Gastrocnemius medialis (tissue), 4 donors: Measurements from ENCODE around the gene HAGHL. TPM values are rescaled to one million over a fixed set of nuclear protein-coding genes. Genes with fewer than 3 reads are reported as not detected.

Experiments
- ATAC-seq, 2 donors: fragments of 150-250 bp; one replicate each; pipeline ENCODE4 v1.9.1; 2016
- DNase-seq, 2 donors: peaks; one replicate each; pipeline ENCODE4 v3.0.0-alpha.2; 2019
- H3K27ac ChIP-seq, 4 donors: fragments of 200-600 bp; sonication (generic); 1 replicate in 1 of 4; 2 replicates in 3 of 4; pipeline ENCODE4 v1.5.1; 2016 to 2018; ENCODE audit warnings: mild to moderate bottlenecking in 2 of 4, moderate library complexity in 1 of 4
- H3K27me3 ChIP-seq, 3 donors: fragments of 200-600 bp; sonication (generic) in 2 of 3; 1 replicate in 1 of 3; 2 replicates in 2 of 3; pipeline versions ENCODE4 v1.5.1 to v1.6.0; 2016 to 2019; ENCODE audit warnings: mild to moderate bottlenecking in 1 of 3, moderate library complexity in 1 of 3
- H3K36me3 ChIP-seq, 2 donors: fragments of 200-600 bp; sonication (generic) in 1 of 2; one replicate each; pipeline ENCODE4 v1.5.1; 2017 to 2018
- H3K4me1 ChIP-seq, 2 donors: fragments of 200-600 bp; sonication (generic) in 1 of 2; one replicate each; pipeline ENCODE4 v1.5.1; 2016 to 2017; ENCODE audit warnings: mild to moderate bottlenecking in 2 of 2
- H3K4me3 ChIP-seq, 4 donors: fragments of 200-600 bp; sonication (generic) in 3 of 4; 1 replicate in 1 of 4; 2 replicates in 3 of 4; pipeline ENCODE4 v1.5.1; 2016 to 2019; ENCODE audit warnings: mild to moderate bottlenecking in 2 of 4
- H3K9me3 ChIP-seq, 3 donors: fragments of 200-600 bp; sonication (generic) in 2 of 3; 1 replicate in 1 of 3; 2 replicates in 2 of 3; pipeline ENCODE4 v1.5.1; 2016 to 2019
- POLR2A ChIP-seq, 2 donors: fragments of 450-650 bp; IDR thresholded peaks; one replicate each; pipeline ENCODE4 v1.6.1; 2017; ENCODE audit warnings: antibody characterized with exemption in 2 of 2, mild to moderate bottlenecking in 2 of 2, moderate library complexity in 2 of 2
- in situ Hi-C, 4 donors: fragments of 200-750 bp; cut with MboI; loops; one replicate each; pipeline versions ENCODE4 v1.15.0 to v1.8.0; 2017; ENCODE audit warnings: low sequenced_read_pairs in 4 of 4
- intact Hi-C: fragments of 100-400 bp; cut with DNase I; formaldehyde crosslinking; loops from one replicate; pipeline ENCODE4 v1.15.1; 2023; ENCODE audit warnings: low total_unique reads
- total RNA-seq, 4 donors: library from RNA; depleted of rRNA; stranded (reverse); fragments of >200 nt; gene quantifications; one replicate each; pipeline versions ENCODE4 v1.1.0 to v1.2.3, GENCODE V29; 2016
- TF ChIP-seq, protein P1 (sequence below), 5 experiments: fragments of 450-650 bp in 3 of 5; fragments of 200-600 bp in 2 of 5; sonication (generic) in 2 of 5; IDR thresholded peaks in 4 of 5; conservative IDR thresholded peaks in 1 of 5; 1 replicate in 4 of 5; 2 replicates in 1 of 5; pipeline ENCODE4 v1.5.1; 2016 to 2019; ENCODE audit warnings: antibody characterized with exemption in 5 of 5, mild to moderate bottlenecking in 3 of 5, moderate library complexity in 3 of 5

Gene HAGHL
- total RNA-seq, 4 donors from 2014 or later: 0.27 to 0.42 TPM; not detected in 2

DNA sequence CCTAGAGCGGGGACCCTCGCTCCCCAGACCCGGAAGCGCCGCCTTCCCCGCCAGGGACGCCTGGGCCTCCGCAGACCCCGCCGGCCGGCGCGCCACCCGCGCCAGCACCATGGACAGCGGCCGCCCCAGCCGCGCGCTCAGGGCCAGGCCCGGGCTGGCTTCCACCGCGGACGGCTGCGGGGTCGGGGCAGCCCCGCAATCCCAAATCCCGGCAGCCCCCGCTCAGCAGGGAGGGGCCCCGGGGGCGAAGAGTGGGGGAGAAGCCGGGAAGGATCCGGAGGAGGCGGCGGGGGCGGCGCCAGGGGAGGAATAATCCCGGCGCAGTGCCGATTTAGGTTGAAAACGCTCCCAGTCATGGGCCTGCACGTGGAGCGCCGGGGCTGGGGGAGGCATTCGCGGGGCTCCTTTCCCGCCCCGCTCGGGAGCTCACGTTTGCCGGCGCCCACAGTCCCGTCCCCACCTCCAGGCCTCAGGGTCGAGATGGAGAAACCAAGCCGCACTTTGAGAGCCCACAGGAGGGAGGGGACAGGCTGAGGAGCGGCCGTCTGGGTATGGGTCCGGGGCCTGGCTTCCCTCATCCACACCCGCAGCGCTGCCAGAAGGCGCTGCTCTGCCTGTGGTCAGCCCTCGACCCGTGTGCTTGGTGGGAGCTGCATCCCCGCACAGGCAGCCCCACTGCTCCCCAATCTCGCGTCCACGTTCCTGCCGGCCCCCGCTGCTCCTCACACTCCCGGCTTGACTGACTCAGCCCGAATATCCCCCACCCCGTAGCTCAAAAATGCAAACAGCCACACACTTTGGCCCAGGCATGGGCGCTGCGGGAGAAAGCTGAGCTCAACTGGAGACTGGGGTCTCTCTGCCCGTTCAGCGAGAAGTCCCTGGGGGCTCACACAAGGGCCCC, 26.0 kb upstream of the HAGHL start:
- no peak overlapping the region for H3K27ac ChIP-seq
- DNase-seq (no peak), ATAC-seq (no peak)
- H3K9me3 ChIP-seq: no peaks in the 10 kb centered on the region
- TF ChIP-seq, protein P1, sequence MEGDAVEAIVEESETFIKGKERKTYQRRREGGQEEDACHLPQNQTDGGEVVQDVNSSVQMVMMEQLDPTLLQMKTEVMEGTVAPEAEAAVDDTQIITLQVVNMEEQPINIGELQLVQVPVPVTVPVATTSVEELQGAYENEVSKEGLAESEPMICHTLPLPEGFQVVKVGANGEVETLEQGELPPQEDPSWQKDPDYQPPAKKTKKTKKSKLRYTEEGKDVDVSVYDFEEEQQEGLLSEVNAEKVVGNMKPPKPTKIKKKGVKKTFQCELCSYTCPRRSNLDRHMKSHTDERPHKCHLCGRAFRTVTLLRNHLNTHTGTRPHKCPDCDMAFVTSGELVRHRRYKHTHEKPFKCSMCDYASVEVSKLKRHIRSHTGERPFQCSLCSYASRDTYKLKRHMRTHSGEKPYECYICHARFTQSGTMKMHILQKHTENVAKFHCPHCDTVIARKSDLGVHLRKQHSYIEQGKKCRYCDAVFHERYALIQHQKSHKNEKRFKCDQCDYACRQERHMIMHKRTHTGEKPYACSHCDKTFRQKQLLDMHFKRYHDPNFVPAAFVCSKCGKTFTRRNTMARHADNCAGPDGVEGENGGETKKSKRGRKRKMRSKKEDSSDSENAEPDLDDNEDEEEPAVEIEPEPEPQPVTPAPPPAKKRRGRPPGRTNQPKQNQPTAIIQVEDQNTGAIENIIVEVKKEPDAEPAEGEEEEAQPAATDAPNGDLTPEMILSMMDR (IDR thresholded peaks at IDR 0.05 in 4 of 5, conservative IDR thresholded peaks at IDR 0.05 in 1 of 5): no peak
- no peak for TF ChIP-seq POLR2A (IDR thresholded peaks at IDR 0.05)
- H3K36me3 ChIP-seq: no peaks in the 10 kb centered on the region
- no peaks in the 10 kb centered on the region for H3K4me1 ChIP-seq
- intact Hi-C loops (no loop called here), in situ Hi-C loops (no loop called here)
- H3K27me3 ChIP-seq: peaks cover 70 to 79% (median 78%) of the 10 kb centered on the region in 3 donors
- no peak overlapping the region for H3K4me3 ChIP-seq

DNA sequence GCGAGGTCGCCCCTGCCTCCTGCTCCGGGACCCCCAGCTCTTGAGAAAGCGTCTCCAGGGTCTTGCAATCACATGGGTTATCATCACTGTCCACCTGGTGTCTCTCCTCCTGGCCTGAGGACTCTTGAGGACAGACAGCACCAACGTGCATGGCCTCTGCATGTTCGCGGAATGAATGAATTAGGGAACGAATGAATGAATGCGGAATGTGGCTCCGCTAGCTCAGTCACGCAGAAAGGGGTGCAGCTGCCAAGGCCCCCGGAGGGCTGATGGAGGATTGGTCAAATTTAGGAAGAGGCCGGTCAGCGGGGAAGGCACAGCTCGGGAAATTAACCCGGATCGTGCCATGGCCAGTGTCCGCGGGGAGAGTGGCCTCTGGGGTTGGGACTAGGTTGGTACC, 24.6 kb upstream of the HAGHL start:
- no peaks in the 10 kb centered on the region for H3K9me3 ChIP-seq
- DNase-seq (no peak), ATAC-seq (no peak)
- in situ Hi-C loops (no loop called here), intact Hi-C loops (no loop called here)
- no peaks in the 10 kb centered on the region for H3K36me3 ChIP-seq
- H3K4me1 ChIP-seq: peaks cover 0 to 4% of the 10 kb centered on the region in 2 donors
- TF ChIP-seq, protein P1 (IDR thresholded peaks at IDR 0.05 in 4 of 5, conservative IDR thresholded peaks at IDR 0.05 in 1 of 5): no peak
- no peak for TF ChIP-seq POLR2A (IDR thresholded peaks at IDR 0.05)
- no peak overlapping the region for H3K27ac ChIP-seq
- peaks cover 72 to 81% (median 79%) of the 10 kb centered on the region in 3 donors for H3K27me3 ChIP-seq
- no peak overlapping the region for H3K4me3 ChIP-seq

DNA sequence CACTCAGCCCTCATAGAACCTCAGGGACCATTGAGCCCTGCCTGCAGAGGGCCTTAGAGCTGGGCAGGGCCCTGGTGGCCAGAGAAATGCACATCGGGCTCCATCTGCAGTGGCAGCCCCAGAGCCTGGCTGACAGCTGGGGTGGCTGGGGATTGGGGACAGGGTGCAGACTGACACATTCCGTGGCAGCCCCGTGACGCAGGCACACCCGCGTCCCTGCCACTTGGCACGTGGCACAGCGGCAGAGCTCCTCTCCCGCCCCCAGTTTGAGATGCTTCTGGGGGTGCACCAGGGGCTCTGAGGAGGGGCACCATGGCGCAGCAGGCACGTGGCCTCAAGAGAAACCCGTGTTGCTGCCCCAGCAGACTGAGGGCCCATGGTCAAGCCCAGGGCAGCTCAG, 23.5 kb upstream of the HAGHL start:
- Histone ChIP-seq H3K27ac (no peak overlapping the region), H3K4me3 (no peak overlapping the region), H3K4me1 (peaks cover 0 to 4% of the 10 kb centered on the region in 2 donors), H3K36me3 (no peaks in the 10 kb centered on the region), H3K9me3 (no peaks in the 10 kb centered on the region), H3K27me3 (peaks cover 76 to 87% (median 84%) of the 10 kb centered on the region in 3 donors)
- intact Hi-C loops: no loop called here
- TF ChIP-seq POLR2A (IDR thresholded peaks at IDR 0.05): no peak
- TF ChIP-seq, protein P1 (IDR thresholded peaks at IDR 0.05 in 4 of 5, conservative IDR thresholded peaks at IDR 0.05 in 1 of 5): no peak
- no peak for DNase-seq
- no peak for ATAC-seq
- in situ Hi-C loops: no loop called here

DNA sequence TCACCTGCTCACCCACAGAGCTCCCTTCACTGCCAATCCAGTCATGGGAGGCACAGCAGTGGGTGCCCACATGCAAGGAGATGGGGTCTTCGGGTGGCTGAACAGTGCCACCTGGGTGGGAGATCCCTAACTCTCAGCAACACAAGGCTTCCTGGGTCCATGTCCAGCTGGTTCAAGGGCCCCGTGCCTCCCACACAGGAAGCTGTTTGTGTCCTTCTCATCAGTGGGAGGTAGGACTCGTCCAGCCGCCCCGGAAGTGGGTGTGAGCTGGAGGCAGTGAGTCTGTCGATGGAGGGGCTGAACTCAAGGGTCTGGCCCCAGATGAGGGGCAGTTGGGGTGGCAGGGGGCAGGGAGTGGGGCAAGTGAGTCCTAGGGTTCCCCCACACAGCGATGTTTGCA, 22.9 kb upstream of the HAGHL start:
- no peak overlapping the region for H3K27ac ChIP-seq
- H3K4me1 ChIP-seq: peaks cover 0 to 4% of the 10 kb centered on the region in 2 donors
- intact Hi-C loops: no loop called here
- DNase-seq (no peak), ATAC-seq (no peak)
- H3K9me3 ChIP-seq: no peaks in the 10 kb centered on the region
- in situ Hi-C loops: no loop called here
- peaks cover 78 to 90% (median 88%) of the 10 kb centered on the region in 3 donors for H3K27me3 ChIP-seq
- no peak for TF ChIP-seq POLR2A (IDR thresholded peaks at IDR 0.05)
- TF ChIP-seq, protein P1 (IDR thresholded peaks at IDR 0.05 in 4 of 5, conservative IDR thresholded peaks at IDR 0.05 in 1 of 5): no peak
- no peak overlapping the region for H3K4me3 ChIP-seq
- no peaks in the 10 kb centered on the region for H3K36me3 ChIP-seq
